Large intestine (tissue), 3 donors: ENCODE results near the gene EGFLAM. TPM values are rescaled to one million over a fixed set of nuclear protein-coding genes. Genes with fewer than 3 reads are reported as not detected.

Experiments
- DNase-seq, 2 donors: peaks; one replicate each; pipeline versions ENCODE4 v3.0.0 to v3.0.0-alpha.2; 2013
- H3K27ac ChIP-seq: one replicate; pipeline ENCODE4 v1.5.1; 2013; ENCODE audit warnings: low read length
- H3K27me3 ChIP-seq: 2 replicates; pipeline ENCODE4 v1.6.1; 2013; ENCODE audit warnings: low read length; ENCODE audit not compliant: control insufficient read depth, insufficient read depth
- H3K36me3 ChIP-seq: 2 replicates; pipeline ENCODE4 v1.6.1; 2013; ENCODE audit warnings: low read length; ENCODE audit not compliant: control insufficient read depth, insufficient read depth
- H3K4me1 ChIP-seq: one replicate; pipeline ENCODE4 v1.6.1; 2013; ENCODE audit warnings: low read length; ENCODE audit not compliant: control insufficient read depth, insufficient read depth
- H3K4me3 ChIP-seq: one replicate; pipeline ENCODE4 v1.5.1; 2013; ENCODE audit warnings: low read length
- H3K9me3 ChIP-seq: one replicate; pipeline ENCODE4 v1.6.1; 2013; ENCODE audit warnings: mild to moderate bottlenecking, low read depth, low read length, moderate library complexity; ENCODE audit not compliant: control insufficient read depth
- WGBS: methylation state at CpG from one replicate; pipeline ENCODE4 v1.1.5; 2013; ENCODE audit warnings: low lambda C conversion rate; ENCODE audit not compliant: insufficient coverage; 5-methylcytosine and 5-hydroxymethylcytosine counted together
- polyA plus RNA-seq: library from polyadenylated mRNA; unstranded; fragments of 120-200 nt; gene quantifications from one replicate; pipeline ENCODE4 v1.2.1, GENCODE V29; 2013

Gene EGFLAM
- polyA plus RNA-seq, 1 donor: 4.4 TPM

GRCh38 chr5:38344891-38345290, 86.5 kb downstream of the EGFLAM start:
- DNase-seq: no peak
- Histone ChIP-seq H3K36me3 (no peaks in the 10 kb centered on the region), H3K4me3 (no peak overlapping the region), H3K27me3 (peaks cover 2% of the 10 kb centered on the region), H3K9me3 (no peaks in the 10 kb centered on the region), H3K27ac (no peak overlapping the region), H3K4me1 (no peaks in the 10 kb centered on the region)
- WGBS: 100% methylated on average over 1 of the region's 4 CpGs

DNA sequence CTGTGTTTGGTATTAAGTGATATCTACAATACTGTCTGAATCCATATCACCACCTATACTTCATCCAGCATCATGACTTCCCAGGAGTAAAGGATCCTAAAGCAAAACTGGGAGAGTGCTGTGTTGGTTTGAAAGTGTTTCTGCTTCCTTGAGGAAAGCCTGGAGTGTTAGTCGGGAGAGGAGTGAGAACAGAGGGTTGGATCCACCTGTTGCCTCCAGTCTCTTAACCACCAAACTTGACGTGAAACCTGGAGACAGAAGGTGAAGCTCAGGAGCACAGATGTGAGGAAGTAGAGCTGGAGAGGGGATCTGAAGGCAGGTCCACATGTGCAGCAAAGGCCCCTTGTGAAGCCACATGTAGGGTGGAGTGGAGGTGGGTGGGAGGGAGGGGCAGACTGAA, 88.2 kb downstream of the EGFLAM start:
- WGBS: no CpG with 5 or more reads among the region's 2 CpGs
- no peaks in the 10 kb centered on the region for H3K9me3 ChIP-seq
- no peak overlapping the region for H3K27ac ChIP-seq
- H3K27me3 ChIP-seq: no peaks in the 10 kb centered on the region
- H3K36me3 ChIP-seq: no peaks in the 10 kb centered on the region
- H3K4me1 ChIP-seq: no peaks in the 10 kb centered on the region
- DNase-seq: no peak
- no peak overlapping the region for H3K4me3 ChIP-seq

GRCh38 chr5:38347040-38347763, 88.8 kb downstream of the EGFLAM start:
- 86% methylated on average over 3 of the region's 6 CpGs for WGBS
- no peak overlapping the region for H3K27ac ChIP-seq
- H3K9me3 ChIP-seq: no peaks in the 10 kb centered on the region
- no peaks in the 10 kb centered on the region for H3K36me3 ChIP-seq
- DNase-seq: no peak
- H3K27me3 ChIP-seq: no peaks in the 10 kb centered on the region
- H3K4me3 ChIP-seq: no peak overlapping the region
- no peaks in the 10 kb centered on the region for H3K4me1 ChIP-seq

DNA sequence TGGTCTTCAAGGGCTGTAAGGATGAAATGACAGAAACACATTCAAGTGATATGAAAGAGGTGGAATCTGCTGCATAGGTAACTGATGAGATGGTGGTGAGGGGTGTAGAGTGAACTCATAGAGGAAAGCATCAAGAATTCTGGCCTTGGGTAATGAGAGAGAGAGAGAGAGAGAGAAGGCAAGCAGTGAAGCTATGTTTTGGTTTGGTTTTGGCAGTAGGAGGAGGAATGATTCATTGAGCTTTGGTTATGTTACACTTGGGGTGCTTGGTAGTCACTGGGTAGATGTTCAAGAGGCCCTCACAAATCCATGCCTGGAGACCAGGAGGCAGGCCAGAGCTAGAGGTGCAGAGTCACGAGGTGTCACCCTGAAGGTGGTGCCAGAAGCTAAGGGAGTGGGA, 89.5 kb downstream of the EGFLAM start:
- H3K9me3 ChIP-seq: no peaks in the 10 kb centered on the region
- no peaks in the 10 kb centered on the region for H3K4me1 ChIP-seq
- no peak overlapping the region for H3K4me3 ChIP-seq
- WGBS: no CpG with 5 or more reads among the region's 1 CpG
- DNase-seq: no peak
- H3K27me3 ChIP-seq: no peaks in the 10 kb centered on the region
- no peaks in the 10 kb centered on the region for H3K36me3 ChIP-seq
- H3K27ac ChIP-seq: no peak overlapping the region

DNA sequence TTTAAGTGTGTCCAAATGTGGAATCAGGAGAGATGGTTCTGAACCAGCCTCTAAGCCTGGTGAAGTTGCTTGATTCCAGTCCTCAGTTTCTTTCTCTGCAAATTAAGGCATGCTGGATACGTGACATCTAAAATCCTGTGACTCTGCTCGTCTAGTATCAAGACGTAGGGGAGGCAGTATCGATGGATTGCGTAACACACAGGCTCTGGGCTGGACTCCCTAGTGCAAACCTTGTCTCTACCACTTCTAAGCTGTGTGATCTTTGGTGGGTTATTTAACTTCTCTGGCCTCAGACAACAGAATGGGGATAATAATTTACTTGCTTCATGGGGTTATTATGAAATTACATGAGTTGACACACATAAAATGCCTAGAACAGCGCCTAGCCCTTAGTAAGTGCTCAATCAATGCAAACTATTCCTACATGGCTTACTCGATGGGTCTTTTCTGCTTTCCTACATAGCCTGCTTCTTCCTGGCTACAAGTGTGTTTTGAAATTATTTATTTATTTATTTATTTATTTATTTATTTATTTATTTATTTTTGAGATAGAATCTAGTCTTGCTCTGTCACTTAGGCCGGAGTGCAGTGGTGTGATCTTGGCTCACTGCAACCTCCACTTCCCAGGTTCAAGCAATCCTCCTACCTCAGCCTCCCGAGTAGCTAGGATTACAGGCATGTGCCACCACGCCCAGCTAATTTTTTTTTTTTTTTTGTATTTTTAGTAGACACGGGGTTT, 102.1 kb downstream of the EGFLAM start:
- no peaks in the 10 kb centered on the region for H3K27me3 ChIP-seq
- H3K9me3 ChIP-seq: no peaks in the 10 kb centered on the region
- no peaks in the 10 kb centered on the region for H3K36me3 ChIP-seq
- no peaks in the 10 kb centered on the region for H3K4me1 ChIP-seq
- H3K27ac ChIP-seq: no peak overlapping the region
- WGBS: no CpG with 5 or more reads among the region's 11 CpGs
- DNase-seq: no peak
- H3K4me3 ChIP-seq: no peak overlapping the region

GRCh38 chr5:38362713-38363112, 104.4 kb downstream of the EGFLAM start:
- Histone ChIP-seq H3K4me1 (no peaks in the 10 kb centered on the region), H3K27ac (no peak overlapping the region), H3K36me3 (no peaks in the 10 kb centered on the region), H3K4me3 (no peak overlapping the region), H3K27me3 (no peaks in the 10 kb centered on the region), H3K9me3 (no peaks in the 10 kb centered on the region)
- no peak for DNase-seq
- WGBS: no CpG with 5 or more reads among the region's 3 CpGs

GRCh38 chr5:38364825-38365224, 106.5 kb downstream of the EGFLAM start:
- Histone ChIP-seq H3K9me3 (no peaks in the 10 kb centered on the region), H3K27me3 (peaks cover 4% of the 10 kb centered on the region), H3K4me1 (no peaks in the 10 kb centered on the region), H3K4me3 (no peak overlapping the region), H3K27ac (no peak overlapping the region), H3K36me3 (no peaks in the 10 kb centered on the region)
- DNase-seq: no peak
- 67% methylated on average over 1 of the region's 2 CpGs for WGBS

- Histone ChIP-seq H3K27ac (no peak overlapping the region), H3K9me3 (no peaks in the 10 kb centered on the region), H3K27me3 (peaks cover 4% of the 10 kb centered on the region), H3K4me1 (no peaks in the 10 kb centered on the region), H3K36me3 (no peaks in the 10 kb centered on the region), H3K4me3 (no peak overlapping the region)
- 67% methylated on average over 1 of the region's 3 CpGs for WGBS
- DNase-seq: no peak
These were observed 109.1 kb downstream of the EGFLAM start for GRCh38 chr5:38367410-38367809.

GRCh38 chr5:38367966-38368365, 109.6 kb downstream of the EGFLAM start:
- Histone ChIP-seq H3K36me3 (no peaks in the 10 kb centered on the region), H3K4me1 (no peaks in the 10 kb centered on the region), H3K4me3 (no peak overlapping the region), H3K9me3 (no peaks in the 10 kb centered on the region), H3K27ac (no peak overlapping the region), H3K27me3 (peaks cover 4% of the 10 kb centered on the region)
- WGBS: 27% methylated on average over 3 of the region's 5 CpGs
- no peak for DNase-seq

DNA sequence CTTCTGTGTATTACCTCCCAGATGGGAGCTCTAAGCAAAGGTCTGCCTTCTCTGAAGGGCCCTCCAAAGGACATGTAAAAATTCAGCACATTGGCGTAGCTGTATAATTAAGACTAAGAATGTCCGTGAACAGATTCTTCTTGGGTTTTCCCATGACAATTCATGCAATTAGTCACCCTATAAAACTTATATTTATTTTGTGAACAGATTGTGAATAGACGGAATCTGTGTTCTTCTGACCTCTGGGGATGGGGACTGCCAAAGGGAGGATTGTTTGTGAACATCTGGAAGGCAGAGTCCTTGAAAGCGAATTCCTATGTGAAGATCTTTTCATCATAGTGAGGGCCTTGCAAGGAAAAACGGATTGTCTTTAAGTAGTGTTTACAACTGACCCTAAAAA, 111.3 kb downstream of the EGFLAM start:
- H3K4me3 ChIP-seq: no peak overlapping the region
- no peaks in the 10 kb centered on the region for H3K4me1 ChIP-seq
- no peaks in the 10 kb centered on the region for H3K36me3 ChIP-seq
- H3K9me3 ChIP-seq: no peaks in the 10 kb centered on the region
- 20% methylated on average over 1 of the region's 5 CpGs for WGBS
- DNase-seq: no peak
- H3K27ac ChIP-seq: no peak overlapping the region
- H3K27me3 ChIP-seq: peaks cover 6% of the 10 kb centered on the region
